NCI-H774 (cell line): ENCODE measurements around the gene WDFY4.

Experiments
- DNase-seq: peaks from one replicate; lab custom pipeline; 2025; lab: John Stamatoyannopoulos, UW

Gene WDFY4

GRCh38 chr10:48880016-48880705, 195.5 kb downstream of the WDFY4 start:
- no peak for DNase-seq

- no peak for DNase-seq
These were observed 197.3 kb downstream of the WDFY4 start for GRCh38 chr10:48881937-48882336.

GRCh38 chr10:48882881-48883280, 198.2 kb downstream of the WDFY4 start:
- DNase-seq = no peak

- no peak for DNase-seq
These were observed 199.0 kb downstream of the WDFY4 start for GRCh38 chr10:48883701-48884100.

- DNase-seq = no peak
These were observed 199.7 kb downstream of the WDFY4 start for GRCh38 chr10:48884179-48885045.

GRCh38 chr10:48885376-48885775, 200.7 kb downstream of the WDFY4 start:
- DNase-seq = no peak

GRCh38 chr10:48887982-48888381, 203.3 kb downstream of the WDFY4 start:
- no peak for DNase-seq

- no peak for DNase-seq
These were observed 206.5 kb downstream of the WDFY4 start for GRCh38 chr10:48890888-48891850.

- DNase-seq = no peak
These were observed 210.5 kb downstream of the WDFY4 start for GRCh38 chr10:48894911-48895802.

GRCh38 chr10:48895803-48896195, 211.1 kb downstream of the WDFY4 start:
- no peak for DNase-seq

- no peak for DNase-seq
These were observed 212.2 kb downstream of the WDFY4 start for GRCh38 chr10:48896756-48897440.

GRCh38 chr10:48897441-48897790, 212.7 kb downstream of the WDFY4 start:
- DNase-seq = no peak

- DNase-seq = no peak
These were observed 213.8 kb downstream of the WDFY4 start for GRCh38 chr10:48898426-48898825.

- no peak for DNase-seq
These were observed 215.1 kb downstream of the WDFY4 start for GRCh38 chr10:48899781-48900180.

- DNase-seq = no peak
These were observed 215.7 kb downstream of the WDFY4 start for GRCh38 chr10:48900371-48900801.

- DNase-seq = no peak
These were observed 216.6 kb downstream of the WDFY4 start for GRCh38 chr10:48901319-48901718.

- DNase-seq = no peak
These were observed 217.4 kb downstream of the WDFY4 start for GRCh38 chr10:48902096-48902495.

GRCh38 chr10:48903151-48903550, 218.5 kb downstream of the WDFY4 start:
- no peak for DNase-seq

- no peak for DNase-seq
These were observed 220.2 kb downstream of the WDFY4 start for GRCh38 chr10:48904861-48905260.

- DNase-seq = no peak
These were observed 220.6 kb downstream of the WDFY4 start for GRCh38 chr10:48905311-48905710.

GRCh38 chr10:48906841-48907240, 222.2 kb downstream of the WDFY4 start:
- DNase-seq = no peak
